GM19455 (cell line): Measurements from ENCODE around the gene HOXD9.

ENCODE experiments used
- ATAC-seq: cut with Tn5 transposase; IDR thresholded peaks from one replicate; pipeline ENCODE4 v1.9.1; 2021; ENCODE audit not compliant: unreplicated experiment

HOXD9 gene

DNA sequence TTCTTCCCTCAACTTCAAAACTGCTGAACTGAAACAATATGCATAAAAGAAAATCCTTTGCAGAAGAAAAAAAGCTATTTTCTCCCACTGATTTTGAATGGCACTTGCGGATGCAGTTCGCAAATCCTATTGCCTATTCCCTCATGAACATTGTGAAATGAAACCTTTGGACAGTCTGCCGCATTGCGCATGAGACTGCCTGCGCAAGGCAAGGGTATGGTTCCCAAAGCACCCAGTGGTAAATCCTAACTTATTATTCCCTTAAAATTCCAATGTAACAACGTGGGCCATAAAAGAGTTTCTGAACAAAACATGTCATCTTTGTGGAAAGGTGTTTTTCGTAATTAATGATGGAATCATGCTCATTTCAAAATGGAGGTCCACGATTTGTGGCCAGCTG is 15.4 kb downstream of the HOXD9 start:
- ATAC-seq = no peak

DNA sequence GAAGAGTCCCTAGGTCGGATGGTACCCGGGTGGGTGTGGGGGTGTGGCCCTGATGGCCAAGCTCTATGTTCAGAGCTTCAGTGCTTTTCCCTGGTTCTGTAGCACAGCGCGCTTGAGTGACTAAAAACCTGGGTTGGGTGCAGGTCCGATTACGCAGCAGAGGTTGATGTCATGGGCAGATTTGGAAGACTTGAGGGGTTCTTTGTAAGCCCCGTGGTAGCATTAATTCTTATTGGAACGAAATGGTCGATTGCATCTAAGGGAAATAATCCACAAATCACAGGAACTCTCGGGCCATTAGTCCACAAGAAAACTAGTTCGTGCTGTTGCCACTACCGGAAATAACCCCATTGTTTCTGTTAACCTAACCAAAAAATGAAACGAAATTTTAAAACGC is 16.0 kb downstream of the HOXD9 start:
- ATAC-seq = no peak

GRCh38 chr2:176138923-176139660 is 16.6 kb downstream of the HOXD9 start:
- ATAC-seq = no peak

DNA sequence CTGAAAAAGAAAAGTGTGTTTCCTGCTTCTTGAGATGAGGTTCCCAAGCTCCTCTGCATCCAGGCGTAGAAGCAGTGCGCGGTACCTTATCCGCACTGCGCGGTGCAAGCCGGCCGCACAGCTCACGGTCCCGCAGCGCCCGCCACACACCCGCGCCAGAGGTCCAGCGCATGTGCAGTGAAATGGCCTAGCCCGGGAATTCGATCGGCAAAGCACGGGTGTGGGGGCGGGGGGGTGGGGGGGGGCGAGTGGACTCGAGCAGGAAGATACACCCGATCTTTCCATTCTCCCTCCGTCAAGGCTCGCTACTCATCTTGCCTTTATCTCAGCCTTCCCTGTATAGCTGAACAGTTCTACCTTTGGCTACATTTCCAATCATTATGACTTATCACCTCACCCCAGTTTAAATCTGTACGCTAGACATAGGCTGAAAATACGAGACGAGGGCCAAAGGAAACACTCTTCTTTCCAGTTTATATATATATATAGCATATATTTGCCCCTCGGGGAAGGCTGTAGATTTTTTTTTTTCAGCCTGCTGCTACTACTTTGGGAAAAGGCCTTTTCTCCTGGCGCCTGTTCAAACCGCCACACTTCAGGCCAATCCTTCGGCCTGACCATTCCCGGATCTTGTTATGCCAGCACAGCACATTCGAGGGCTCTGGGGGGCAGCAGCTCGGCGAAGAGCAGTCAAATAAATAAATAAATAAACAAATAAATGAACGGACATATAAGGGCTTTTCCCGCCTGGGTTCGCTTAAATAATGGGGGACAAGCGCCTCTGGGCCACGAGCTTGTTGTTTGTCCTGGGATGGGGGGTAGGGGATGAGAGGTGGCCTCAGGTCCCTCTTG is 17.4 kb downstream of the HOXD9 start:
- no peak for ATAC-seq

- ATAC-seq = peak; percentile 96
Observed at GRCh38 chr2:176140513-176141317, 18.2 kb downstream of the HOXD9 start.

DNA sequence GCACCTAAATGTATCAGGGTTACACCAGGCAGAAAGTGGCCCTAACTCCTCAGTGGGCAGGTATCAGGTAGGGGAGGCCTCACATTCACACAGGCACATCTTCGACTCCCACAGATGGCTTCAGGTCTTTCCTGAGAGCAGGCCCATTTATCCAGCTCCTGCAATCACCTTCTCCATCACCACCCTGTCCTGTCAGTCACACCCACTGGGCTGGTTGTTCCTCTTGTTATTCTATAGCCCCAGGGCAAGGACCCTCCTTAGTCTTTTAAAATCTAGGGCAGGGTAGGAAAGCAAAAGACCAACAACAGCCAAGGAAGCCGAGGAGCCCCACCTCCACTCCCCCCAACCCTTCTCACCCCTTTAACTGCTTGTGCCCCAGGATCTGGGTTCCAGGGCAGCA is 19.8 kb downstream of the HOXD9 start:
- no peak for ATAC-seq

DNA sequence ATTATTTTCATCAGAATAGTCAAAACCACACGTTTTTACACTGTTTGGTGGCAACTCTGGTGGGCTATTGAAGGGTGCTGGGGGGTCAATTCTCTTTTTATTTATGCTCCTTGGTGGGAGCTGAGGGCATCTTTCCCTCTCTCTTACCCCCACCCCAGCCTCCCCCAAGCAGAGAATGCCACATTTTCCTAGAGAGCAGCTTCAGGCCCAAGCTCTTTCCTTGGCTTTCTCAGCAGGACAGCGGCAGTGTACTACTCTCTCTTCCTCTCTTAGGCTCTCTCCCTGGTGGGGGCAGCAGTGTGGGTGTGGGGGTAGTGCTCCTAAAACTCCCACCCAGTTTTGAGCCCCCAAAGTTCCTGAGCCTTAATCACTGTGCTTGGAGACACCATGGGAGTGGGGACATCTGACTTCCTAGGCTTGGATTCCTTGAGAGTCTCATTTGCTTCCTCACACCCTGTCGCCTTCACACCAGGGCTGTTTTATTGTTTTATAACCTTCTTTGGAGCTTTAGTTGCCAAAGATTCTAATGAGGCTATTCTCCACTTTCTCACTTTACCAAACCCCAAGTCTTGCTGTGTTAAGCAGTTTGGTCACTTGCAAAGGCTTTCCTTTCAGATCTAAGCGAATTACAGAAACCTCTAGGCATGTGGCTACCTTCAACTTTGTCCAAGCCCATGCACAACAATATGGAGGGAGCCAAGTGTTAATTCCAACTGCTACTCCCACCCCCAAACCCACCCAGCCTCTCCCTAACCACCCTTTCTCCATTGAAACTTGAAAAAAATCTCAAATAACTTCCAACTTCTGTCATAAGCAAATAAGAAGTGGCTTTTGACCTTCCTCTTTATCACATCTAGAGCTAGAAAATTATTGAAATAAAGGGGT is 22.8 kb downstream of the HOXD9 start:
- no peak for ATAC-seq

DNA sequence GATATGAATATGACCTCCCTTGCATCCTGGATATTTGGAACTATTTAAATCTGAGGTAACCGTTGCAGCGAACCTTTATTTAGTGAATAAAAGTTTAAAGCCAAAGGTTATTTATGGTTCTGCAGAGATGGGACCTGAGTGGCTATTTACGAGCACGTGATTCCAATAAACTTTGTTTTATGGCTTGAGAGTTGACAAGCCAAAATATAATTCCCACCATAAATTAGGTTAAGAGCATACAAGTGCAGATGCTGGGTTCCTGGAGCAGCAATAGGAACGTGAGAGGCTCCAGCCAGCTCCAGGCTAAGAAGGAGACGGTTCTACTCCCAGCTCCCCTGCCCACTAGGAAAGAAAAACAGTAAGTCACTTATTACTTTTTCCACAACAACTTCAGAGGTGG is 23.6 kb downstream of the HOXD9 start:
- ATAC-seq = no peak

GRCh38 chr2:176146645-176147044 is 24.1 kb downstream of the HOXD9 start:
- no peak for ATAC-seq

- ATAC-seq = no peak
Observed at GRCh38 chr2:176147210-176147799, 24.8 kb downstream of the HOXD9 start.

- ATAC-seq = no peak
Observed at GRCh38 chr2:176147800-176148496, 25.4 kb downstream of the HOXD9 start.

DNA sequence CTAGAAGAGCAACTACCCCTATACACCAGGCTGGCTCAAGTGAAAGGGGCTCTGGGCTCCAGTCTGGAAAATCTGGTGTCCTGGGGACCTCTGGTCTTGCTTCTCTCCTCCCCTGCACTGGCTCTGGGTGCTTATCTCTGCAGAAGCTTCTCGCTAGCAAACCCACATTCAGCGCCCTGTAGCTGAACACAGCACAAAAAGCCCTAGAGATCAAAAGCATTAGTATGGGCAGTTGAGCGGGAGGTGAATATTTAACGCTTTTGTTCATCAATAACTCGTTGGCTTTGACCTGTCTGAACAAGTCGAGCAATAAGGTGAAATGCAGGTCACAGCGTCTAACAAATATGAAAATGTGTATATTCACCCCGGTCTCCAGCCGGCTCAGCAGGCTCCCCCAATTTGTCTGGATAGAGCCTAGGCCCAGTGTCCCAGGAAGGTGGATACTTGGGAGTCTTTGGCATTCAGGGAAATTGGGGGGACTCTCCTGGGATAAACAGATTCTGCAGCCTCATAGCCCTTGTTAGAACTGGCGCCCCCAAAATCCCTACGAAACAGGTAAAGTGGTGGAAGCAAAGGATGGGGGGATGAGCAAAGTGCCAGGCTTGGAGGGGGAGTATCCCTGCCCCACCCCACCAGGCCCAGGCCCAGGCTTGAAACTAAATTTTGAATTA is 26.4 kb downstream of the HOXD9 start:
- ATAC-seq = no peak

- ATAC-seq = no peak
Observed at GRCh38 chr2:176149481-176149938, 27.0 kb downstream of the HOXD9 start.

DNA sequence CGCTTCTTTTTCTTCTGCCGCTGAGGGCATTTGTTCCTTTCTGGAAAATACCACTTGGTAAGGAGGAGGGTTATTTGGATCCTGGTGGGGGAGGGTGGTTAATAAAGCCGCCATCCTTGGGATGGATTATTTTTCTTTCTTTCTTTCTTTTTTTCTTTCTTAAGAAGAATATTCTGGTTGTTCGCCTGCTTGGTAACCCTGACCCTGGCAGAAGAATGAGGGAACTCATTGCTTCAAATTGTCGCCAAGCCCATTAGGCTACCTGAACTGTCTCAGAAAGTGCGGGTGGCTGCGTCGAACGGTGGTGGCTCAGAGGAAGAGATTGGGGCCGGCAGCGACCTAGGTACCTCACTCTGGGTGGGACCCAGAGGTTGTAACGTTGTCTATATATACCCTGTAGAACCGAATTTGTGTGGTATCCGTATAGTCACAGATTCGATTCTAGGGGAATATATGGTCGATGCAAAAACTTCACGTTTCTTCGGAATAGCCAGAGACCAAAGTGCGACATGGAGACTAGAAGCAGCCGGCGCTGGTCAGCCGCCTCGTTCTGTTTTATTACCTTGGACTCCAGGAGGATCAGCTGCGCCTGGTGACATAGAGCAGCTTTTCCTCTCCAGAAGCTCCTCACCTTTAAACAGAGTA is 27.5 kb downstream of the HOXD9 start:
- no peak for ATAC-seq

DNA sequence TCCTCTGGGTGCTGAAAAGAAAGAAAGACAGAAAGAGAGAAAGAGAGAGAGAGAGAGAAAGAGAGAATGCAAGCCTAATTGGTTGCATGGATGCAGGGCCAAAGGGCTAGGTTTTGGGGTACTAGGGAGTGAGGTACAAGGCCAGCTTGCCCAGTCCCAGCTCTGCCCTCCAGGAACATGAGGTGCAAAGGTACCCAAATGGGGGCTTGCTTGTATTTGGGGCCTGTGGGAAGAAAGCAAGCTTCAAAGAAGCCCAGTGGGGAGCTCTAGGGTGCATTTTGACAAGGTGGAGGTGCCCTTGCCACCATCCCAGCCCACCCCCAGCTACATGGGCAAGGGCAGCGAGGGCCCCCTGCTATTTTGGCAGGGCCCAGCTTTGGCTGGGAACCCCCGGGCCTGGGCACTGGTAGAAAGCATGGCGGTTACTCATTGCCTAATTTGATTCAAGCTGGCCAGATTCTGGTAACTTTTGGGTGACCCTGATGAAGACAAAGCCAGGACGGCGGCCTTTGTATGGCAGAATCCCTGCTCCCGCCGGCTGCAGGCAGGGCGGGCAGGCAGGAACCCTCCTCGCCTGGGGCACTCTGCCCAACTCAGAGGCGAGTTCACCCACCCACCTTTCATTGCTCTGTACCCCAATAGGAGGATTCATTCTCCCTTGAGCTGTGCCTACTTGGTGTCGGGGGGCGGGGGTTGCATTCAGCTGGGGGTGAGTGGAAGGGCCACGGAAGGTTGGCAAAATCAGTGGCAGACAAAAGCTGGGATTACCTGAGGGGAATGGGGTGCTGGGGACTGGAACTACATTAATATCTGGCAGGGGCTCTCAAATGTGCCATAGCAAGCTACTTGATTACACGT is 28.3 kb downstream of the HOXD9 start:
- ATAC-seq = no peak

DNA sequence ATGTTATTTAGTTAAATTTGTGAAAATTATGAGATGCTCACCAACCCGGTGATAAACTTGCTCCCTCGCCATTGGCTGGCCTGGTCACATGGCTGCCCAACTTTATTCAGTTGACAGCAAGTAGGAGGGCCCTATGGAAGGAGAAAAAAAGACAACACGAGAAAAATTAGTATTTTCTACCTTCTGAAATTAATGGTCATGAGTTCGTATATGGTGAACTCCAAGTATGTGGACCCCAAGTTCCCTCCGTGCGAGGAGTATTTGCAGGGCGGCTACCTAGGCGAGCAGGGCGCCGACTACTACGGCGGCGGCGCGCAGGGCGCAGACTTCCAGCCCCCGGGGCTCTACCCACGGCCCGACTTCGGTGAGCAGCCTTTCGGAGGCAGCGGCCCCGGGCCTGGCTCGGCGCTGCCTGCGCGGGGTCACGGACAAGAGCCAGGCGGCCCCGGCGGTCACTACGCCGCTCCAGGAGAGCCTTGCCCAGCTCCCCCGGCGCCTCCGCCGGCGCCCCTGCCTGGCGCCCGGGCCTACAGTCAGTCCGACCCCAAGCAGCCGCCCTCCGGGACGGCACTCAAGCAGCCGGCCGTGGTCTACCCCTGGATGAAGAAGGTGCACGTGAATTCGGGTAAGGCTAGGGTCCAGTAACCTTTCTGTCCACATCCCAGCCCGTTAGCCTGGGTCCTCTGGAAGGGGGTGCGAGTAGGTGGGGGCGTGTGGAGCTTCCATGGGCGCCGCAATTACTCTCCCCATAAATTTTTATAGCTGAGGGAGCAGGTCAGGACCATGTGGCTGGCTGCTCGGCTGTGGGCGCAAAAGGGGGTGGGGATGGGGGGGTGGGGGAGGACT is 29.1 kb downstream of the HOXD9 start, which contains the start of gene HOXD4:
TSS of gene HOXD4 (plus strand) at position 109 of the 846 bp plus-strand sequence. CDS start at position 193, 84 bp downstream.
- ATAC-seq = no peak
